Lung (tissue), 12 donors: Measurements from ENCODE around the gene GALC. TPM values are rescaled to one million over a fixed set of nuclear protein-coding genes. Genes with fewer than 3 reads are reported as not detected.
A peak's percentile ranks its signal among the peaks of the same experiment; 100 is the strongest.

Experiments used
- ATAC-seq: fragments of 200-7000 bp; cut with Tn5 transposase; one replicate; pipeline ENCODE4 v1.9.1; 2020; ENCODE audit warnings: moderate number of reproducible peaks; ENCODE audit not compliant: insufficient read depth, low FRiP score
- DNase-seq, 3 donors: peaks; one replicate each; pipeline ENCODE4 v3.0.0-alpha.2; 2013 to 2017
- H3K27ac ChIP-seq, 2 donors: one replicate each; pipeline ENCODE4 v1.5.1; 2013; ENCODE audit warnings: mild to moderate bottlenecking in 2 of 2, moderate library complexity in 2 of 2, control low read depth in 1 of 2, inconsistent platforms in 1 of 2, low read depth in 1 of 2, low read length in 1 of 2
- H3K27me3 ChIP-seq, 3 donors: one replicate each; pipeline ENCODE4 v1.5.1; 2013; ENCODE audit warnings: low read length in 2 of 3; ENCODE audit not compliant: control insufficient read depth in 3 of 3, insufficient read depth in 3 of 3
- H3K36me3 ChIP-seq, 4 donors: one replicate each; pipeline ENCODE4 v1.5.1; 2013; ENCODE audit warnings: low read length in 4 of 4, mild to moderate bottlenecking in 1 of 4, moderate library complexity in 1 of 4; ENCODE audit not compliant: control insufficient read depth in 4 of 4, insufficient read depth in 4 of 4
- H3K4me1 ChIP-seq, 5 donors: one replicate each; pipeline ENCODE4 v1.5.1; 2013; ENCODE audit warnings: low read length in 5 of 5, mild to moderate bottlenecking in 2 of 5, moderate library complexity in 1 of 5; ENCODE audit not compliant: control insufficient read depth in 5 of 5, insufficient read depth in 5 of 5
- H3K4me3 ChIP-seq: one replicate; pipeline ENCODE4 v1.5.1; 2013; ENCODE audit warnings: mild to moderate bottlenecking, control low read depth, moderate library complexity
- H3K9ac ChIP-seq, 2 donors: one replicate each; pipeline ENCODE4 v1.5.1; 2013; ENCODE audit warnings: low read length in 2 of 2, control low read depth in 1 of 2; ENCODE audit not compliant: insufficient read depth in 1 of 2
- H3K9me3 ChIP-seq, 4 donors: one replicate each; pipeline ENCODE4 v1.5.1; 2013; ENCODE audit warnings: low read length in 3 of 4, mild to moderate bottlenecking in 1 of 4, moderate library complexity in 1 of 4; ENCODE audit not compliant: control insufficient read depth in 4 of 4, insufficient read depth in 3 of 4
- CTCF ChIP-seq: IDR thresholded peaks from 2 replicates; pipeline ENCODE4 v1.5.1; 2012; ENCODE audit warnings: mild to moderate bottlenecking; ENCODE audit errors: control extremely low read depth, extremely low read depth
- WGBS, 2 donors: extraction: QIAGEN DNeasy Blood & Tissue Kit; methylation state at CpG; one replicate each; pipeline ENCODE4 v1.1.7; 2013; 5-methylcytosine and 5-hydroxymethylcytosine counted together
- polyA plus RNA-seq, 2 donors: library from polyadenylated mRNA; stranded (reverse); fragments of 200-250 nt; gene quantifications; one replicate each; pipeline ENCODE4 v1.2.1, GENCODE V29; 2013
- total RNA-seq, 2 donors: library from RNA; depleted of rRNA in 1 of 2; stranded (reverse); fragments of >200 nt in 1 of 2; gene quantifications; one replicate each; pipeline ENCODE4 v1.2.1, GENCODE V29; 2014 to 2021
- donor health status: control.
- donor health status: control.
- donor health status: Bipolar disorder and iron deficiency.
- donor health status: healthy.
- donor health status: DM: yes; HTN: yes; CAD: no.

The GALC gene
- total and polyA plus RNA-seq, 4 donors, result 10.0 to 51.1 (median 33.5) TPM

- Histone ChIP-seq H3K9me3 (no peaks in the 10 kb centered on the region), H3K4me1 (no peaks in the 10 kb centered on the region), H3K4me3 (no peak overlapping the region), H3K9ac (no peak overlapping the region), H3K36me3 (peaks cover 0 to 18% (median 9%) of the 10 kb centered on the region in 4 donors), H3K27me3 (no peaks in the 10 kb centered on the region), H3K27ac (no peak overlapping the region)
- ATAC-seq (no peak), DNase-seq (peak in 1 of 3 donors; percentile 5)
- no peak for TF ChIP-seq CTCF
- 48 to 54% methylated on average over 5 of the region's 5 CpGs for WGBS, 2 donors
Measured at GRCh38 chr14:87935081-87935828, 57.7 kb downstream of the GALC start.

GRCh38 chr14:87934185-87934584 lies 58.8 kb downstream of the GALC start:
- 87 to 91% methylated on average over 3 of the region's 3 CpGs for WGBS, 2 donors
- DNase-seq (no peak), ATAC-seq (no peak)
- Histone ChIP-seq H3K9me3 (no peaks in the 10 kb centered on the region), H3K27ac (no peak overlapping the region), H3K4me1 (no peaks in the 10 kb centered on the region), H3K27me3 (no peaks in the 10 kb centered on the region), H3K4me3 (no peak overlapping the region), H3K9ac (no peak overlapping the region), H3K36me3 (peaks cover 0 to 17% (median 7%) of the 10 kb centered on the region in 4 donors)
- TF ChIP-seq CTCF, result no peak

- no peak for TF ChIP-seq CTCF
- H3K27me3 ChIP-seq, result no peaks in the 10 kb centered on the region
- ATAC-seq, result no peak
Measured at GRCh38 chr14:87916886-87917275, 76.1 kb downstream of the GALC start.

More at GRCh38 chr14:87916886-87917275, 76.1 kb downstream of the GALC start:
- Histone ChIP-seq H3K4me1 (no peaks in the 10 kb centered on the region), H3K4me3 (no peak overlapping the region), H3K36me3 (no peaks in the 10 kb centered on the region), H3K27ac (no peak overlapping the region), H3K9ac (no peak overlapping the region), H3K9me3 (peaks cover 0 to 8% (median 5%) of the 10 kb centered on the region in 4 donors)
- WGBS, 2 donors, result 91 to 95% methylated on average over 6 of the region's 6 CpGs
- no peak for DNase-seq
